Hepatocyte (in vitro differentiated cells): ENCODE results near the gene SPCS1. TPM values are rescaled to one million over a fixed set of nuclear protein-coding genes. Genes with fewer than 3 reads are reported as not detected.

ENCODE experiments used
- DNase-seq: peaks from one replicate; pipeline ENCODE4 v3.0.0-alpha.2; 2016; ENCODE audit warnings: low spot score
- H2AFZ ChIP-seq: fragments of 200-600 bp; sonication (generic); 2 replicates; pipeline ENCODE4 v1.6.0; 2016; ENCODE audit warnings: antibody characterized with exemption, mild to moderate bottlenecking
- H3K27ac ChIP-seq: fragments of 200-600 bp; sonication (generic); 2 replicates; pipeline ENCODE4 v1.5.1; 2016; ENCODE audit warnings: mild to moderate bottlenecking
- H3K27me3 ChIP-seq: fragments of 200-600 bp; sonication (generic); 2 replicates; pipeline ENCODE4 v1.6.1; 2016
- H3K36me3 ChIP-seq: fragments of 200-600 bp; sonication (generic); replicated peaks from 2 replicates; pipeline ENCODE4 v1.5.1; 2016; ENCODE audit warnings: low read depth; ENCODE audit not compliant: insufficient read depth
- H3K4me1 ChIP-seq: fragments of 200-600 bp; sonication (generic); 2 replicates; pipeline ENCODE4 v1.5.1; 2016; ENCODE audit warnings: mild to moderate bottlenecking, moderate library complexity; ENCODE audit not compliant: insufficient read depth
- H3K4me2 ChIP-seq: fragments of 200-600 bp; sonication (generic); 2 replicates; pipeline ENCODE4 v1.6.0; 2016
- H3K4me3 ChIP-seq: fragments of 200-600 bp; sonication (generic); 2 replicates; pipeline ENCODE4 v1.5.1; 2016; ENCODE audit warnings: mild to moderate bottlenecking
- H3K79me2 ChIP-seq: fragments of 200-600 bp; sonication (generic); 2 replicates; pipeline ENCODE4 v1.6.0; 2017; ENCODE audit warnings: mild to moderate bottlenecking
- H3K9me2 ChIP-seq: fragments of 200-600 bp; sonication (generic); replicated peaks from 2 replicates; pipeline ENCODE4 v1.6.0; 2017; ENCODE audit warnings: mild to moderate bottlenecking; ENCODE audit not compliant: insufficient read depth
- H3K9me3 ChIP-seq: fragments of 200-600 bp; sonication (generic); 2 replicates; pipeline ENCODE4 v1.5.1; 2016; ENCODE audit warnings: low read depth, mild to moderate bottlenecking
- H4K20me1 ChIP-seq: fragments of 200-600 bp; sonication (generic); 2 replicates; pipeline ENCODE4 v1.6.0; 2016; ENCODE audit warnings: mild to moderate bottlenecking; ENCODE audit not compliant: insufficient read depth, poor library complexity, severe bottlenecking
- CTCF ChIP-seq: fragments of 200-600 bp; sonication (generic); IDR thresholded peaks from 2 replicates; pipeline ENCODE4 v1.5.1; 2016; ENCODE audit warnings: antibody characterized with exemption, mild to moderate bottlenecking; ENCODE audit not compliant: poor library complexity
- EZH2 ChIP-seq: fragments of 200-600 bp; sonication (generic); IDR thresholded peaks from 2 replicates; pipeline ENCODE4 v1.6.1; 2016; ENCODE audit warnings: antibody characterized with exemption, mild to moderate bottlenecking, borderline replicate concordance
- EZH2phosphoT487 ChIP-seq: fragments of 200-600 bp; sonication (generic); IDR thresholded peaks from one replicate; pipeline ENCODE4 v1.6.1; 2018; ENCODE audit warnings: antibody characterized with exemption, mild to moderate bottlenecking, low read depth, moderate library complexity; ENCODE audit not compliant: unreplicated experiment, severe bottlenecking
- WGBS: methylation state at CpG from one replicate; pipeline ENCODE4 v1.1.6; 2016; ENCODE audit warnings: low lambda C conversion rate; ENCODE audit errors: missing lambda C conversion rate; 5-methylcytosine and 5-hydroxymethylcytosine counted together
- polyA plus RNA-seq: library from polyadenylated mRNA; unstranded; fragments of >200 nt; fragmentation: Nextera tagmentation; extraction: Ambion mirVana; gene quantifications from 2 replicates; pipeline ENCODE4 v1.2.1, GENCODE V29; 2016
- total RNA-seq: library from RNA; depleted of rRNA; stranded (reverse); fragments of >200 nt; gene quantifications from 2 replicates; pipeline ENCODE4 v1.2.3, GENCODE V29; 2014

The SPCS1 gene
- total and polyA plus RNA-seq, 2 experiments from 2014 or later, result 158 to 219 TPM

- H3K9me2 ChIP-seq, result no peaks in the 10 kb centered on the region
- TF ChIP-seq EZH2phosphoT487 (no peak), CTCF (no peak), EZH2 (no peak)
- no peak overlapping the region for H3K4me3 ChIP-seq
- no peaks in the 10 kb centered on the region for H3K27me3 ChIP-seq
- no peaks in the 10 kb centered on the region for H3K9me3 ChIP-seq
- no peaks in the 10 kb centered on the region for H3K4me1 ChIP-seq
- H3K79me2 ChIP-seq, result no peaks in the 10 kb centered on the region
- no peak for DNase-seq
- 96% methylated on average over 11 of the region's 11 CpGs for WGBS
- no peak overlapping the region for H3K4me2 ChIP-seq
- H4K20me1 ChIP-seq, result no peaks in the 10 kb centered on the region
- H3K27ac ChIP-seq, result no peak overlapping the region
- no peaks in the 10 kb centered on the region for H3K36me3 ChIP-seq
- no peak overlapping the region for H2AFZ ChIP-seq
These were observed 9.9 kb downstream of the SPCS1 start for GRCh38 chr3:52715714-52716305.

GRCh38 chr3:52719618-52720017, 13.7 kb downstream of the SPCS1 start:
- H3K27ac ChIP-seq, result no peak overlapping the region
- no peaks in the 10 kb centered on the region for H3K27me3 ChIP-seq
- H3K36me3 ChIP-seq, result no peaks in the 10 kb centered on the region
- no peaks in the 10 kb centered on the region for H3K9me2 ChIP-seq
- TF ChIP-seq CTCF (no peak), EZH2 (no peak), EZH2phosphoT487 (no peak)
- no peaks in the 10 kb centered on the region for H4K20me1 ChIP-seq
- no peaks in the 10 kb centered on the region for H3K4me1 ChIP-seq
- DNase-seq, result no peak
- no peak overlapping the region for H3K4me2 ChIP-seq
- no peak overlapping the region for H3K4me3 ChIP-seq
- no peaks in the 10 kb centered on the region for H3K79me2 ChIP-seq
- H2AFZ ChIP-seq, result no peak overlapping the region
- H3K9me3 ChIP-seq, result no peaks in the 10 kb centered on the region

GRCh38 chr3:52721002-52721729, 15.3 kb downstream of the SPCS1 start:
- DNase-seq, result no peak
- no peaks in the 10 kb centered on the region for H3K4me1 ChIP-seq
- 94% methylated on average over 6 of the region's 6 CpGs for WGBS
- H3K27me3 ChIP-seq, result no peaks in the 10 kb centered on the region
- no peaks in the 10 kb centered on the region for H3K36me3 ChIP-seq
- no peak overlapping the region for H2AFZ ChIP-seq
- H3K9me2 ChIP-seq, result no peaks in the 10 kb centered on the region
- no peak overlapping the region for H3K4me2 ChIP-seq
- no peaks in the 10 kb centered on the region for H4K20me1 ChIP-seq
- no peaks in the 10 kb centered on the region for H3K9me3 ChIP-seq
- no peak for TF ChIP-seq EZH2
- no peak for TF ChIP-seq EZH2phosphoT487
- TF ChIP-seq CTCF, result no peak
- no peak overlapping the region for H3K27ac ChIP-seq
- H3K4me3 ChIP-seq, result no peak overlapping the region
- no peaks in the 10 kb centered on the region for H3K79me2 ChIP-seq
